MM.1S (cell line): ENCODE measurements around the gene POLR1H.

Experiments
- DNase-seq: peaks from one replicate; pipeline ENCODE4 v3.0.0-alpha.2; 2015
- H2AFZ ChIP-seq: fragments of 300-600 bp; sonication (generic); 2 replicates; pipeline ENCODE4 v1.6.0; 2016; ENCODE audit warnings: antibody characterized with exemption, low read length
- H3F3A ChIP-seq: fragments of 300-600 bp; sonication (generic); 2 replicates; pipeline ENCODE4 v1.6.1; 2016; ENCODE audit warnings: mild to moderate bottlenecking, antibody characterized with exemption, low read length, moderate library complexity, mixed read lengths; ENCODE audit not compliant: insufficient read depth
- H3K27ac ChIP-seq: fragments of 300-600 bp; sonication (generic); 2 replicates; pipeline ENCODE4 v1.5.1; 2016; ENCODE audit warnings: mild to moderate bottlenecking, low read length
- H3K27me3 ChIP-seq: fragments of 300-600 bp; sonication (generic); replicated peaks from 2 replicates; pipeline ENCODE4 v1.6.0; 2016; ENCODE audit warnings: low read length; ENCODE audit not compliant: insufficient read depth
- H3K36me3 ChIP-seq: fragments of 300-600 bp; sonication (generic); replicated peaks from 2 replicates; pipeline ENCODE4 v1.6.1; 2016; ENCODE audit warnings: mild to moderate bottlenecking, low read length, mixed read lengths; ENCODE audit not compliant: insufficient read depth
- H3K4me1 ChIP-seq: fragments of 300-600 bp; sonication (generic); 2 replicates; pipeline ENCODE4 v1.6.1; 2016; ENCODE audit warnings: low read length, mixed read lengths
- H3K4me2 ChIP-seq: fragments of 300-600 bp; sonication (generic); 2 replicates; pipeline ENCODE4 v1.6.0; 2016; ENCODE audit warnings: low read depth, low read length
- H3K4me3 ChIP-seq: fragments of 300-600 bp; sonication (generic); 2 replicates; pipeline ENCODE4 v1.5.1; 2016; ENCODE audit warnings: low read length, mixed read lengths
- H3K79me2 ChIP-seq: fragments of 300-600 bp; sonication (generic); 2 replicates; pipeline ENCODE4 v1.6.1; 2016; ENCODE audit warnings: mixed run types, low read length, mixed read lengths
- H3K9ac ChIP-seq: fragments of 300-600 bp; sonication (generic); 2 replicates; pipeline ENCODE4 v1.6.1; 2016; ENCODE audit warnings: low read length, mixed read lengths
- H3K9me2 ChIP-seq: fragments of 300-600 bp; sonication (generic); replicated peaks from 2 replicates; pipeline ENCODE4 v1.6.1; 2016; ENCODE audit warnings: mild to moderate bottlenecking, low read length, mixed read lengths; ENCODE audit not compliant: insufficient read depth
- H3K9me3 ChIP-seq: fragments of 300-600 bp; sonication (generic); replicated peaks from 2 replicates; pipeline ENCODE4 v1.6.1; 2016; ENCODE audit warnings: mild to moderate bottlenecking, low read length, mixed read lengths; ENCODE audit not compliant: insufficient read depth
- H4K20me1 ChIP-seq: fragments of 300-600 bp; sonication (generic); 2 replicates; pipeline ENCODE4 v1.6.1; 2016; ENCODE audit warnings: mild to moderate bottlenecking, low read length, moderate library complexity, mixed read lengths; ENCODE audit not compliant: insufficient read depth
- CTCF ChIP-seq: fragments of 300-600 bp; sonication (generic); IDR thresholded peaks from 2 replicates; pipeline ENCODE4 v1.5.1; 2016; ENCODE audit warnings: antibody characterized with exemption, low read length, mixed read lengths
- EZH2 ChIP-seq: fragments of 300-600 bp; sonication (generic); optimal IDR thresholded peaks from 2 replicates; pipeline ENCODE3; 2017; ENCODE audit warnings: low read depth, mild to moderate bottlenecking, antibody characterized with exemption, low read length, mixed read lengths
- EZH2phosphoT487 ChIP-seq: fragments of 300-600 bp; sonication (generic); IDR thresholded peaks from 2 replicates; pipeline ENCODE4 v1.6.1; 2018; ENCODE audit warnings: antibody characterized with exemption, low read length

POLR1H gene

DNA sequence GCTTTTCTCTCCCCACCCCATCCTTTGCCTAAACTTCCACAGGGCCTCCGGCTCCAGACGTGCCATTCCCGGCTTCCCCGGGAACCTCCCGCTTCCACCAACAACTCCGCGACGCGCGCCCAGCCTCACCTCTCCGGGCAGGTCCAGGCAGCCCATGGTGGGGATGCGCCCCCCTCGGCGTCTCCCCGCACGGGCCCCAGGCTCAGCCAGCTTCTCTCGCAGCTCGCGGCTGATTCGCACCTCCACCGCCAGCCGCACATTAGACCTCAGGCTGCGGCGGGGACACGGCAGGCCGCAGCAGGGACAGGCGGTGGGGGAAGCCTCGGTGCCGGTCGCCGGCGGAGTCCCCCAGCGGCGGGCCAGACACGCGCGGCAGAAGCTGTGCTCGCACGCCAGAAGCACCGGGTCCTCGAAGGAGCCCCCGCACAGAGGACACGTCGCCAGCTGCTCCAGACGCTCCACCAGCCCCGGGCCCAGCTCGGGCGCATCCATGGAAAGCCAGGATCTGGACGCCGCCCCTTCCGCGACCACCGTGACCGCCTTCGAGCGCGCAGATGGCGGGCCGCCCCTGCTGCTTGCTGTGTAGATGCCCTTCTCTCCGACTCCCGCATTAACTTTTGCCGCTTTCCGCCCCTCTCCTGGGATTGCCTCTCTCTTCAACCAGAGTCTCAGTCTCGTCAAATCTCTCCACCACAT, 14.2 kb downstream of the POLR1H start, which contains the start of gene RNF39:
RNF39 (minus strand) TSS at position 676 of the 696 bp plus-strand sequence; CDS start at position 492, 184 bp downstream.
- Histone ChIP-seq H3K4me2 (no peak within 1 kb of the TSS), H3K79me2 (no peaks in the 10 kb centered on the region), H3K9ac (no peak within 1 kb of the TSS), H3K27ac (no peak within 1 kb of the TSS), H3K27me3 (peaks cover 54% of the 10 kb centered on the region), H3K4me3 (no peak within 1 kb of the TSS), H3K36me3 (no peaks in the 10 kb centered on the region), H3F3A (no peaks in the 10 kb centered on the region), H3K9me2 (no peaks in the 10 kb centered on the region), H3K4me1 (no peaks in the 10 kb centered on the region), H3K9me3 (no peaks in the 10 kb centered on the region), H2AFZ (no peak within 1 kb of the TSS), H4K20me1 (no peaks in the 10 kb centered on the region)
- no peak for TF ChIP-seq CTCF
- no peak for TF ChIP-seq EZH2
- no peak for TF ChIP-seq EZH2phosphoT487
- no peak for DNase-seq

GRCh38 chr6:30075790-30076732, 15.0 kb downstream of the POLR1H start:
- H3K79me2 ChIP-seq, result no peaks in the 10 kb centered on the region
- no peaks in the 10 kb centered on the region for H3K9me2 ChIP-seq
- H3K4me2 ChIP-seq, result no peak overlapping the region
- no peaks in the 10 kb centered on the region for H3K36me3 ChIP-seq
- TF ChIP-seq CTCF (peak; percentile 38), EZH2 (no peak)
- no peak overlapping the region for H2AFZ ChIP-seq
- no peak overlapping the region for H3K27ac ChIP-seq
- DNase-seq, result no peak
- H3K4me3 ChIP-seq, result no peak overlapping the region
- peaks cover 54% of the 10 kb centered on the region for H3K27me3 ChIP-seq
- no peaks in the 10 kb centered on the region for H3K9me3 ChIP-seq
- H3F3A ChIP-seq, result no peaks in the 10 kb centered on the region
- no peak overlapping the region for H3K9ac ChIP-seq
- H4K20me1 ChIP-seq, result no peaks in the 10 kb centered on the region
- H3K4me1 ChIP-seq, result no peaks in the 10 kb centered on the region

GRCh38 chr6:30077218-30077617, 16.2 kb downstream of the POLR1H start:
- no peaks in the 10 kb centered on the region for H3K4me1 ChIP-seq
- H3K4me2 ChIP-seq, result no peak overlapping the region
- no peaks in the 10 kb centered on the region for H3K79me2 ChIP-seq
- no peak for TF ChIP-seq EZH2
- TF ChIP-seq EZH2phosphoT487, result no peak
- TF ChIP-seq CTCF, result no peak
- peaks cover 54% of the 10 kb centered on the region for H3K27me3 ChIP-seq
- no peaks in the 10 kb centered on the region for H3F3A ChIP-seq
- no peaks in the 10 kb centered on the region for H3K9me3 ChIP-seq
- DNase-seq, result no peak
- no peak overlapping the region for H2AFZ ChIP-seq
- no peaks in the 10 kb centered on the region for H3K9me2 ChIP-seq
- H3K36me3 ChIP-seq, result no peaks in the 10 kb centered on the region
- no peak overlapping the region for H3K4me3 ChIP-seq
- H3K27ac ChIP-seq, result no peak overlapping the region
- H3K9ac ChIP-seq, result no peak overlapping the region
- H4K20me1 ChIP-seq, result no peaks in the 10 kb centered on the region
